GM21717 (cell line): ENCODE data around the gene EXOC3L4.

Experiments used
- ATAC-seq: cut with Tn5 transposase; IDR thresholded peaks from one replicate; pipeline ENCODE4 v1.9.1; 2021; ENCODE audit warnings: mild to moderate bottlenecking, moderate library complexity; ENCODE audit not compliant: unreplicated experiment

EXOC3L4 gene

GRCh38 chr14:103129301-103130016 is 34.9 kb downstream of the EXOC3L4 start:
- no peak for ATAC-seq

GRCh38 chr14:103130017-103130764 is 35.7 kb downstream of the EXOC3L4 start:
- ATAC-seq = no peak

GRCh38 chr14:103130965-103131364 is 36.4 kb downstream of the EXOC3L4 start:
- no peak for ATAC-seq

- no peak for ATAC-seq
Observed at GRCh38 chr14:103131580-103131979, 37.1 kb downstream of the EXOC3L4 start.

- ATAC-seq = no peak
Observed at GRCh38 chr14:103132381-103133209, 38.1 kb downstream of the EXOC3L4 start.

GRCh38 chr14:103133210-103134140 is 39.0 kb downstream of the EXOC3L4 start:
- ATAC-seq = no peak

- no peak for ATAC-seq
Observed at GRCh38 chr14:103134405-103134804, 39.9 kb downstream of the EXOC3L4 start.

GRCh38 chr14:103134919-103135318 is 40.4 kb downstream of the EXOC3L4 start:
- no peak for ATAC-seq

GRCh38 chr14:103135333-103136260 is 41.1 kb downstream of the EXOC3L4 start:
- ATAC-seq = no peak

- ATAC-seq = no peak
Observed at GRCh38 chr14:103136388-103137271, 42.1 kb downstream of the EXOC3L4 start.

- ATAC-seq = no peak
Observed at GRCh38 chr14:103137689-103138300, 43.3 kb downstream of the EXOC3L4 start.

GRCh38 chr14:103138301-103139131 is 44.0 kb downstream of the EXOC3L4 start:
- no peak for ATAC-seq

GRCh38 chr14:103139132-103140025 is 44.9 kb downstream of the EXOC3L4 start:
- no peak for ATAC-seq

GRCh38 chr14:103140316-103141109 is 46.0 kb downstream of the EXOC3L4 start:
- ATAC-seq = peak; percentile 57

GRCh38 chr14:103141117-103141796 is 46.7 kb downstream of the EXOC3L4 start:
- ATAC-seq = peak; percentile 14
